Kasumi-1 (cell line): Measurements from ENCODE around the gene RRM2.
A peak's percentile ranks its signal among the peaks of the same experiment; 100 is the strongest.
"Not testable (repeated sequence)": the region's sequence is repeated elsewhere in the genome, so short reads cannot be mapped to it uniquely, and the experiment has no call there.

Experiments used
- DNase-seq, 2 experiments: peaks; one replicate each; lab custom pipeline; 2025; lab: John Stamatoyannopoulos, UW

Gene RRM2

GRCh38 chr2:10132596-10132995 lies 10.1 kb downstream of the RRM2 start:
- DNase-seq = no peak

GRCh38 chr2:10132996-10133647 lies 10.6 kb downstream of the RRM2 start:
- no peak for DNase-seq

DNA sequence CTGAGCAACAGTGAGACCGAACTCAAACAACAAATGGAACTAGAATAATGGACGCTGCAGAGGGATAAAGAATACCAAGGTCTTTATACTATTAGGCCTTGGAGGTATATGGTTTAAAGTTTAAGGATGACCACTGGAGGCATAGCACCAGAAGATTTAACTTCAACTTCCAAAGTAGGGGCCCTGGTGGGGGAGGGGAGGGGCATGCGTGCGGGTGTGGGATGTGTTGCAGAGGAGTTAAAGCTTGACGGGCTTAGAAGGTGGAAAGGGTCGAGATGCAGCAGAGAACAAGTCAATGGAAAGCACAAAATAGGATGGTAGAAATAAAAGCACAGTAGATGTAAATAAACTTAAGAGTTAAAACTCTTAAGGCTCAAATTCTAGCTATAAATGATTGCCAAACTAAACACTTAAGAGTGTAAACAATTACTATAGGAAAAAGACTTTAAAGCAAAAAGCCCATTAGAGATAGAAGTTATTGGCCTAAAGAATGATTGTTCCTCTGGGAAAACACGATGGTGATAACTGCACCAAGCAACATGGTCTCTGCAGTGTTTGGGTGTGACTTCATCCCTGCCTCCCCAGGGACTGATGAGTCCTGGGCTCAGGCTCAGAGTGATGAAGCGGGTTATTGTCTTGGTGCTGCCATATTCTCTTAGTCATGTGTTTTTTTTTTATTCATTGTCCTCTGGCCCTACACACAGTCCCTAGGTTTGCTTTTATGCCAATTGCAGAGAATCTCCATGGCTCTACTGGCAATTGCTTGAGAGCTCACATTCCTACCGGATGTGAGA lies 13.0 kb downstream of the RRM2 start:
- DNase-seq = no peak

GRCh38 chr2:10136101-10136934 lies 13.8 kb downstream of the RRM2 start:
- no peak for DNase-seq

GRCh38 chr2:10137053-10137843 lies 14.7 kb downstream of the RRM2 start:
- DNase-seq = no peak

DNA sequence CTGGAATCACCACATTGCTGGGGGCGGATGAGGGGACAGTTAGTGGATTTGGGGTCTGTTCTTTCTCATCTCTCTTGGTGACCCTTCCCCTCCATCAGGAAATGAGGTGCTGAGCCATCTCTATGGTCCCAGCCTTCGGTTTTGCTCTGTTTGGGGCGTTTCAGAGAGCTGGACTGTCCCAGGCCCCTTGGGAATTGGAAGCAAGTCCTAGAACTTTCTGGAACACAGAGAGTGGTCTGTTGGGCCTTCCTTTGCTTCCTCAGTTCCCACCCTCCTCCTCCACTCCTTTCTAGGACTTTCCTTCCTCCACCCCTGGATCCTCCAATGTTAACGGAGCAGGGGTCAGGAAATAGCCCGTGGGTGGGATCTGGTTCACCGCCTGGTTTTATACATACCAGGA lies 17.0 kb downstream of the RRM2 start:
- DNase-seq = no peak

GRCh38 chr2:10140841-10141610 lies 18.5 kb downstream of the RRM2 start:
- DNase-seq = no peak

GRCh38 chr2:10141736-10142639 lies 19.4 kb downstream of the RRM2 start:
- peak in 1 of 2 experiments; percentile 17 for DNase-seq

DNA sequence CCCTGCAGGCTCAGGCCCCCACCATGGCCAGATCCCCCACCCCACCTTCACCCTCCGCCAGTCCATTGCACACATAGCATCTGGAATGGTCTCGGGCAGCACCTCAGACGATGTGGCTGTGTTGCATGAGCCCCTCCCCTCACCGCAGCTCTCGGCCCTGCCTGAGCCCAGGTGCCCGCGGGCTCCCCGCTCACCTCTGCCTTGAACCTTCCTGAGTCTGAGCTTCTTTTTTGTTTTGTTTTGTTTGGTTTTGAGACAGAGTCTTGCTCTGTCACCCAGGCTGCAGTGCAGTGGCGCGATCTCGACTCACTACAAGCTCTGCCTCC lies 20.1 kb downstream of the RRM2 start:
- DNase-seq = no peak

DNA sequence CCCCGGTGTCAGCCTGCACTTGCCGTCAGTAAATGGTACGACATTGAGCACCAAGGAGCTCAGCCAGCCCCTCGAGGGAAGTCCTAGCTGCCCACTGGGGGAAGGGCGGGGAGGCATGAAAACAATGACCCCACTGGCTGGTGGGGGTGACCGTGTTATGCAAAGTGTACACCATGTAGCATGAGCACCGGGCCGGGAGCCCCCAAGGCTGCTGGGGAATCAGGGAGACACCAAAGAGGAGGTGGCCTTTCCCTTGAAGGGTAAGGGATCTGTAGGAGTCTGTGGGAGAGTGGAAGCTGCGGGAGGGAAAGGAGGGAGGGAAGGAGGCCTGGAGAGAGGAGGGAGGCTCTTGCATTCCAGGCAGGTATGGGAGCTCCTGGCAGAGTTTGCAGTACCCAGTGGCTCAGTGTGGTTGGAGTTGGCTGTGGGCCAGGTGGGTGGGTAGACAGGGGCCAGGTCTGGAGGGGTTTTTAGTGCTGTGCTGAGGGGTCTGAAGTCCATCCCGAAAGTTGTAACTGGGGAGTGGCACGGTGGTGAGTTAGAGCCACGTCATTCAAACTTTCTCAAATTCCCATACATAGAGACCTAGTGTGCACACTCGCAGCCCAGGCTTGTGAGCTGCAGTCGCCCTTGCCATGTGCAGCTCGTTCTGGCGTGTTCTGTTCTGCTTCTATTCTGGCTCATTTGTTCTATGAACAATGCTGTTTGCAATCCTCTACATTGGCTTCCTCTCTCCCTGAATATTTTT lies 22.4 kb downstream of the RRM2 start:
- DNase-seq = no peak

DNA sequence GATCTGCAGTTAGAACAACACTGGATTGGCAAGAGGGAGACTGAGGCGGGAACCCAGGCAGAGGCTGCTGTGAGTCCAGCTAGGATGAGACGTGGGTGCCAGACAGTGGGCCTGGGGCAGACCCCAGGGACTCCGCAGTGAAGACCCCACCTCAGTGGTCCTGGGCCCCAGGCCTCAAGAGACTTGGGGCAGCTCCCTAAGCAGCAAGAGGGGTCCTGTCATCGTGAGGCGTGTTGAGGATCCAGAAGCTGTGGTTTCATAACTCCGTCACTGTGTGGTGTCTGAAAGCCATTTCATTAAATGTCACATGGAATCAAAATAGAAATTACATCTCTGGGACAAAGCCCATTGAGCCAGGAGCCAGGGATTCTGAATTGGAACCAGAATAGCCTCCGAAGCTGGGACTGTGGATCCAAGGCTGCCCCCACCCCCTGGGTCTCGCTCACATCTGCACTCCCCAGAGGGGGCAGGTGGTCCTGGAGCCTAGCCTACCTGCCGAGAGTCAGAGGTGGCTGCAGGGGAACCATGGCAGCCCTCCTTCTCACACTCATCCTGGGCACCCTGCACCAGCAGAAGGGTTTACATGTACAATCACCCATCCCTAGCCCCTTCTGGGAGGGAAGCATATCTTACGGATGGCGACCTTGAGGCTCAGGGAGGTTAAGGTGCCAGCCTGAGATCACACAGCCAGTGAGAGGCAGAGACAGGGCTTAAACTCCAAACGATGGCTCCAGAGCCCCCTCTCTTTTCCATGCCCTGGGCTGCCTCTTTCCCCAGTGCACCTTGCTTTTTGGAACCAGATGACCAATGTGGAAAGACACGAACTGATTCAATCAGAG lies 23.2 kb downstream of the RRM2 start:
- DNase-seq = no peak

- no peak for DNase-seq
Measured at GRCh38 chr2:10146366-10147005, 23.9 kb downstream of the RRM2 start.

- not testable (repeated sequence) for DNase-seq
Measured at GRCh38 chr2:10147050-10147660, 24.6 kb downstream of the RRM2 start.

DNA sequence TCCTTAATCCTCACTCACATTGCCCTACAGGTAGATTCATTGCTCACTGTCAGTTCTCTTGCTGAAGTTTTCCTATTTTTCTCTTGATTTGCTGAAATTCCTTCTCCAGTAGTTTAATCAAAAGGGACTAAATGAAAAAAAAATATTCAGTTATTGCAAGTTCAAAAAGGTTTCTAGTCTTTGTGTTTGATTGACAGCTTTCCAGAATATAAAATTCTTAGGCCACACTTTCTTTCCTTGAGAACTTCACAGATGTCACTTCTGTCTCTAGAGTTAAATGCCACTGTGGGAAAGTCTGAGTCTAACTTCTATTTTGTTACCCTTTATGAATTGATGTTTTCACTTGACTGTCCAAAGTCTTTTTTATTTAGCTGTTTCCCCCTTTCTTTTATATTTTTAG lies 25.7 kb downstream of the RRM2 start:
- no peak for DNase-seq

DNA sequence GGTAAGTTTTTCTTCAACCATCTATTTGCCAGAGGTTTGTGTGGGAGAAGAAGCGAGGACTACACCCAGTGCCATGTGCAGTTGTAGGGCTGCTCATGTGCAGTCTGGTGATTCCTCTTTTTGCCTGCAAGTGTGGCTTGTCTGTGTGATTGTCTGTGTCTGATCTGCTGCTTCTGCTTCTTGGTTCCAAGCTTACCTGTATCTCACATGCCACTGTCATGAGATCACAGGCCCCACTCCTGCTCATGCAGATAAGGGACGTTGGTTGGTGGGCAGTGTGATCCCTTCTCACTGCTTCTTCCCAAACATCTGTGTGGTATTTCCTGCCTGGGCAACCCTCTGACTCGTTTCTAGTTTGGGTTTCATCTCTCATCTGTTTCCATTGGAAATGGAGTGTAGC lies 27.1 kb downstream of the RRM2 start:
- DNase-seq = peak; percentile 16 to 23

DNA sequence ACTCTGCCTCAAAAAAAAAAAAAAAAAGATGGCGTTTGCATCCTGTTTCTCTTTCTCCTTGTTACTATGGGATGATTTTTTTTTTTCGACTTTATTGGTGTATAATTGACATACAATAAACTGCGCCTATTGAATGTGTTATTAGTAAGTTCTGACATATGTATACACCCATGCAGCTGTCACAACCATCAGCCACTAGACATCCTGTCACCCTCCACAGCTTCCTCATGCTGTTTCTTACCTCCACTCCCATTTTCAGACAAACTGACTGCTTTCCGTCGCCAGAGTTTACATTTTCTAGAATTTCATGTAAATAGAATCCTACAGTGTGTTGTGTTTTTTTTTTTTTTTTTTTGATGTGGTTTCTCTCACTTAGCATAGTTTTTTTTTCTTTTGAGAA lies 27.9 kb downstream of the RRM2 start:
- no peak for DNase-seq

GRCh38 chr2:10151462-10151861 lies 28.9 kb downstream of the RRM2 start:
- DNase-seq = no peak

- DNase-seq = peak; percentile 19 to 20
Measured at GRCh38 chr2:10157293-10157692, 34.8 kb downstream of the RRM2 start.
